Measurements from ENCODE around the gene UBE2J2.

DNA sequence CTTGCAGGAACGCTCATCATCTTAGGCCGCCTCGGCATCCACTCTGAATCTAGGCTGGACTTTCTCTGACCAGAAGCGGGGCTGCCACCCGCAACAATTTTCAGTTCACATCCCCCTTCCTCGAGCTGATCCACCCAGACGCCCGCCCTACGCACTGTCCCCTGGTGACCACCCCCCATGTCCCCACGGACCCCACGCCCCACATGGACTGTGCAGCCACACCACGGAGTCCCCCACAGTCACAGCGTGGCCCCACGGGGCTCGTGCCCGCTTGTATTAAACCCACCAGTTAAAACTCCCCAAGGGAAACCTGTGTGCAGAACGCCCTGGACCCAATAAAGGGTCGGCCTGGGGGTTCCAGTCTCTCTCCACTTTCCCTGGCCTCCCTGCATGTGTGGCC lies 14.1 kb downstream of the UBE2J2 start:
- TF ChIP-seq USF2 (IDR thresholded peaks at IDR 0.05; ENCODE audit: borderline replicate concordance, low read depth, low read length) (no peak), CTCF (IDR thresholded peaks at IDR 0.05) (no peak), TCF12 (IDR thresholded peaks at IDR 0.05) (no peak), POLR2AphosphoS5 (IDR thresholded peaks at IDR 0.05; ENCODE audit: low read depth, low read length) (no peak), CHD2 (IDR thresholded peaks at IDR 0.05; ENCODE audit: low read length, partially characterized antibody) (no peak)

Measured in SK-N-SH (cell line).